ENCODE measurements around the gene CXCL13.
"Not testable (repeated sequence)": the region's sequence is repeated elsewhere in the genome, so short reads cannot be mapped to it uniquely, and the experiment has no call there.

GRCh38 chr4:77561720-77562119 lies 43.9 kb upstream of the CXCL13 start:
- not testable (repeated sequence) for TF ChIP-seq CTCF, POLR2AphosphoS5, POLR2A (IDR thresholded peaks at IDR 0.05)

All from sigmoid colon (tissue), 4 donors.